Sigmoid colon (tissue), 4 donors: ENCODE data around the gene DYRK1A.

Experiments used
- POLR2A ChIP-seq, 2 donors: fragments of 450-650 bp; IDR thresholded peaks; one replicate each; pipeline ENCODE4 v1.6.1; 2016; ENCODE audit warnings: antibody characterized with exemption in 2 of 2, mild to moderate bottlenecking in 2 of 2, moderate library complexity in 2 of 2
- POLR2AphosphoS5 ChIP-seq, 4 donors: sonication (generic); formaldehyde crosslinking; IDR thresholded peaks; one replicate each; pipeline ENCODE4 v1.6.1; 2017; ENCODE audit warnings: antibody characterized with exemption in 4 of 4
- TF ChIP-seq, protein P1 (sequence below), 4 experiments: fragments of 450-650 bp in 3 of 4; fragments of 200-600 bp in 1 of 4; IDR thresholded peaks; one replicate each; pipeline ENCODE4 v1.5.1; 2016 to 2019; ENCODE audit warnings: antibody characterized with exemption in 4 of 4, mild to moderate bottlenecking in 3 of 4, moderate library complexity in 2 of 4

DNA sequence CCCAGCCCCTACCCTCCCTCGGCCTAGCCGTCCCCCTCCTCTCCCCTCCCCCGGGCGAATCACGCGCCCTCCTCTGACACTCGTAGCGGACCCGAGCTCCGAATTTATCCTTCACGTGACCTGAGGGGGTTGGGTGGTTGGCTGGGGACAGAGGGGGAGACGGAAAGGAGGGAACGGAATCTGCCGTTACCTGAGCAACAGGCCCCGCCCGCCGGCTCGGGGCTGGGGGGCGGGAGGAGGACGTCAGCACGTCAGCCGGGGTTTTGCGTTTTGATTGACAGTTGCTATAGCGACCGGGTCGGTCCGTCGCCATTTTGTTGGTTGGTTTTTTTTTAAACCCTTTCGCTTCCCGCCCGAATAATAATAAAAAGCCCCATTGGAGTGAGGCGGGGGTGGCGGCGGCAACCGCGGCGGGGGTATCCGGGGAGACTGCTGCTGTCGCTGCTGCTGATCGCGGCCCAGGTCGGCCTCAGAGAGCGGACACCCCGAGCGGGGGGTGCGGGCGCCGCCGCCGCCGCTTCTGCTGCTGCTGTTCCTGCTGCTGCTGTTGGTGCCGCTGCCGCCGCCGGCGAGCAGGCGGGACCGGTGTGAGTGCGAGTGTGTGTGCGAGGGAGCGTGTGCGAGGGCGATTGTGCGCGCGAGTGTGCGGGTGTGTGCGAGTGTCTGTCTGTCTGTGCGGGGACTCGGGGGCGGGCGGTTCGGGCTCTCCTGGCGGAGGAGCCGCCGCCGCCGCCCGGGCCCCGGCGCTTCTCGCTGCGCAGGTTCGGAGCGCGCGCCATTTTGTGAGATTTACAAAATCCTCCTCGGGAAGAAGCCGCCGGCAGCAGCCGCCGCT lies at the start of gene DYRK1A:
- TF ChIP-seq POLR2A (IDR thresholded peaks at IDR 0.05) (peak; percentile 45 to 47), POLR2AphosphoS5 (IDR thresholded peaks at IDR 0.05) (peak; percentile 60 to 85 (median 78))
- TF ChIP-seq, protein P1, sequence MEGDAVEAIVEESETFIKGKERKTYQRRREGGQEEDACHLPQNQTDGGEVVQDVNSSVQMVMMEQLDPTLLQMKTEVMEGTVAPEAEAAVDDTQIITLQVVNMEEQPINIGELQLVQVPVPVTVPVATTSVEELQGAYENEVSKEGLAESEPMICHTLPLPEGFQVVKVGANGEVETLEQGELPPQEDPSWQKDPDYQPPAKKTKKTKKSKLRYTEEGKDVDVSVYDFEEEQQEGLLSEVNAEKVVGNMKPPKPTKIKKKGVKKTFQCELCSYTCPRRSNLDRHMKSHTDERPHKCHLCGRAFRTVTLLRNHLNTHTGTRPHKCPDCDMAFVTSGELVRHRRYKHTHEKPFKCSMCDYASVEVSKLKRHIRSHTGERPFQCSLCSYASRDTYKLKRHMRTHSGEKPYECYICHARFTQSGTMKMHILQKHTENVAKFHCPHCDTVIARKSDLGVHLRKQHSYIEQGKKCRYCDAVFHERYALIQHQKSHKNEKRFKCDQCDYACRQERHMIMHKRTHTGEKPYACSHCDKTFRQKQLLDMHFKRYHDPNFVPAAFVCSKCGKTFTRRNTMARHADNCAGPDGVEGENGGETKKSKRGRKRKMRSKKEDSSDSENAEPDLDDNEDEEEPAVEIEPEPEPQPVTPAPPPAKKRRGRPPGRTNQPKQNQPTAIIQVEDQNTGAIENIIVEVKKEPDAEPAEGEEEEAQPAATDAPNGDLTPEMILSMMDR (IDR thresholded peaks at IDR 0.05) = no peak
